HT1080 (cell line): ENCODE data around the gene CDKN1A. TPM values are rescaled to one million over a fixed set of nuclear protein-coding genes. Genes with fewer than 3 reads are reported as not detected.
"Not testable (repeated sequence)": the region's sequence is repeated elsewhere in the genome, so short reads cannot be mapped to it uniquely, and the experiment has no call there.

Experiments used
- DNase-seq: peaks from one replicate; pipeline ENCODE4 v3.0.0-alpha.2; 2015; ENCODE audit warnings: low read depth
- total RNA-seq: library from RNA; depleted of rRNA; stranded (reverse); fragments of >200 nt; shearing (Covaris generic); gene quantifications from 2 replicates; pipeline ENCODE4 v1.2.3, GENCODE V29; 2014

The CDKN1A gene
- total RNA-seq, 1 experiment from 2014 or later, result 200 TPM

DNA sequence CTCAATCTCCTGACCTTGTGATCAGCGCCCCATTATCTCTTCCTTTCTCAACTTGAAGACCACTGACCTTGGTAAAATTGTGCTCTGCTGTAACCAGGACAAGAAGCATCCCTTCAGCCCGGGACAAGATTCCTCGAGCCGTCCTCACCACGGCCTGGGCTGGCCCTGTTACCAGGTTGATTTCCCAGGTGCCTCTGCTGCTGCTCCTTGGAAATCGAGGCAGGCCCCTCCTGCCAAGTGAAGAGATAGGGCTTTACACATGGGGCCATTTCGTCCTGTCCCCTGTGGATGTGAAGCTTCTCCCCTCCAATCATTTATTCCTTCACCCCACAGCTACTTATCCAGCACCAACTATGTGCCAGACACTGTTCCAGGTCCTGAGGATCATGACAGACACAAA, 40.6 kb downstream of the CDKN1A start:
- no peak for DNase-seq

DNA sequence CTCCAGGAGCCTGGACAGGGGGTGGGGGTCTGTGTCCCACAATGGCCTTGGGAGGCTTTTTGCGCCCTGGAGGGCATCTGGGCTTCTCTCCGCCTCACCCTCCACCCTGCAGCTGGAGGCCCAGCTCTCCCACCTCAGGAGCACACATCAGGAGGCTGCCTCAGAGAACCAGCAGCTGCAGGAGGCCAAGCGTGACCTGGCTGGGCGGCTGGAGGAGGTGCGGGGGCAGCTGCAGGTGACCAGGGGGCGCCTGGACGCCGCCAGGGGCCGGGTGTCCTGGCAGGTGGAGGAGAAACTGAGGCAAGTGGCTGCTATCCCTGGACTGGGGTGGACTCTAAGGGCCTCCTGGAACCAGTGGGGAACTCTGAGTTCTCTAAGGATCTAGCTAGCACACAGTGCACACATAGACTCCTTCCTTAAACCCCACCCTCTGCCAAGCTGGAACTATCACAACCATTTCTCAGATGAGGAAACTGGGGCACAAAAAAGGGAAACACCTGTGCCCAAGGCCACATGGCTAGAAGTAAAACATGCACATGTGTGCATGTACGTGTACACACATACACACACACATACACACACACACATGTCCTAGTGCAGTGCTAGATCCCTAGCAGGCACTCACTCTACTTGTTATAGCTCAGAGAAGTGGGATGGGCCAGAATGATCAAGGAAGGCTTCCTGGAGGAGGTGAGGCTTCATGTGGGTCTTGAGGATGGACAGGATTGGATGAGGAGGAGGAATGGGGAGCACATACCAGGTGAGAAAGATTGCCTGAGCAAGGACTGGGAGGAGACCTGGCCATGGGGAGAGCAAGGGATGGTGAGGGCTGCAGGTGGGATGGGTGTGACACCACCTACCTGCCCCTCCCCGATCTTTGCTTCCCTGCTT, 42.0 kb downstream of the CDKN1A start:
- DNase-seq, result no peak

DNA sequence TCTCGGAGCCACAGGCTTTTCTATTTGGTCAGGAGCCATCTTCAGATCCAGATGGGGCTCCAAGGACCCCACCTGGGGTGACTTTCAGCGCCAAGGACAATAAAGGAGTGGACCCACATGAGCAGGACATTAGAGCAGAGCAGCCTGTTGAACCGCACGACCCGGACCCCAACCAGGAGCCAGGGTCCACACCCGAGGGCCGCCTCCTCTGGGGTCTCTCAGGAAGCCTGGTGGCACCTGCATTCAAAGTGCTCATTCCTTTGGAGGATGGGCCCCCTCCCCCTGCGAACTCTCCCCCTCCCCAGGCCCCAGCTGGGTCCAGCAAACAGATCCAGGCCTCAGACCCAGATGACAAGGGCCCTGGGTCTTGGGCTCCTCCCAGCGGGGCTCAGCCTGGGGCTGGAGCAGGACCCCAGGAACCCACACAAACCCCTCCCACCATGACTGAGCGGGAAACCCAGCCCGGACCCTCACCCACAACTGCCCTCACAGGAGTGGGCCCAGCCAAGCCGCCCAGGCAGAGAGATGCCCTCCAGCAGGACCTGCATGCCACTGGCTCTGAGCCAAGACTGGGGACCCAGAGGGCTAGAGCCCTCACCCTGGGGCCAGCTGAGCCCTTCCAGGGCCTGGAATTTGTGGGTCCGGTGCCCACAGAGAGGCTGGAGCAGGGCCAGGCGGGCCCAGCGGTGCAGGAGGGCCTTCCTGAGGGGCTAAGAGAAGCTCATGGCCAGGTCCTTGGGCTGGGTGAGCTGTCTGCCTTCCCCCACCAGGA, 43.0 kb downstream of the CDKN1A start:
- DNase-seq, result no peak

DNA sequence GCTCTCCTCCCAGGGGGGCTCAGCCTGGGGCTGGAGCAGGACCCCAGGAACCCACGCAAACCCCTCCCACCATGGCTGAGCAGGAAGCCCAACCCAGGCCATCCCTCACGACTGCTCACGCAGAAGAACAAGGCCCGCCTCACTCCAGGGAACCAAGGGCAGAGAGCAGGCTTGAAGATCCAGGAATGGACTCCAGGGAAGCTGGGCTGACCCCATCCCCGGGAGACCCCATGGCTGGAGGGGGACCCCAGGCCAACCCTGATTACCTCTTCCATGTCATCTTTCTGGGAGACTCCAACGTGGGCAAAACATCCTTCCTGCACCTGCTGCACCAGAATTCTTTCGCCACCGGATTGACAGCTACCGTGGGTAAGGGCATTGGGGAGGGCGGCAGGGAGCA, 43.9 kb downstream of the CDKN1A start:
- DNase-seq, result no peak

DNA sequence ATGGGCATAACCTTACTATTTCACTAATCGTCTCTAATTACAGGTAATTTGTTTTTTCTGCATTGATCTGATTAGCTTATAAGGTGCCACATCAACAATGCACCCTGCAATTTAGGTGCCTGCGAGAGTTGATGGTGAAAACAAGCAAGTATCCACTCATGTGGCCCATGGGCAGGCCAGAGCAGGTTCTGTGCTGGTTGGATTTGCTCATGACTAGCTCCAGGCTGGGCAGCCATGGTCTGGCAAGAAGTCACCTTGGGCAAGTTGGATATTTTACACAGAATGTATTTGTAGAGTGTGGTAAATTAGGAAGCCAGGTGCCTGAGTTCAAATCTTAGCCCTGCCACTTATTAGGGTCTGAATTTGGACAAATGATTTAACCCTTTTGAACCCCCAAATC, 44.4 kb downstream of the CDKN1A start:
- DNase-seq, result no peak

DNA sequence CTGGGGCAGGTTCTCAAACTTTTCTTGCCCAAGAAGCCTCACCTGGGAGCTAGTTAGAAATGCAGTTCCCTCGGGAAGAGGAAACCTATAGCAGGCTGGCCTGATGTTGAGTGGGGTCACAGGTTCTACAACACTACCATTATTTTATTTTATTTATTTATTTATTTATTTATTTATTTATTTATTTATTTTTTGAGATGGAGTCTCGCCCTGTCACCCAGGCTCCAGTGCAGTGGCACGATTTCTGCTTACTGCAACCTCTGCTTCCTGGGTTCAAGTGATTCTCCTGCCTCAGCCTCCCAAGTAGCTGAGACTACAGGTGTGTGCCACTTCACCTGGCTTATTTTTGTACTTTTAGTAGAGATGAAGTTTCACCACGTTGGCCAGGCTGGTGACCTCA, 45.5 kb downstream of the CDKN1A start:
- DNase-seq, result not testable (repeated sequence)

DNA sequence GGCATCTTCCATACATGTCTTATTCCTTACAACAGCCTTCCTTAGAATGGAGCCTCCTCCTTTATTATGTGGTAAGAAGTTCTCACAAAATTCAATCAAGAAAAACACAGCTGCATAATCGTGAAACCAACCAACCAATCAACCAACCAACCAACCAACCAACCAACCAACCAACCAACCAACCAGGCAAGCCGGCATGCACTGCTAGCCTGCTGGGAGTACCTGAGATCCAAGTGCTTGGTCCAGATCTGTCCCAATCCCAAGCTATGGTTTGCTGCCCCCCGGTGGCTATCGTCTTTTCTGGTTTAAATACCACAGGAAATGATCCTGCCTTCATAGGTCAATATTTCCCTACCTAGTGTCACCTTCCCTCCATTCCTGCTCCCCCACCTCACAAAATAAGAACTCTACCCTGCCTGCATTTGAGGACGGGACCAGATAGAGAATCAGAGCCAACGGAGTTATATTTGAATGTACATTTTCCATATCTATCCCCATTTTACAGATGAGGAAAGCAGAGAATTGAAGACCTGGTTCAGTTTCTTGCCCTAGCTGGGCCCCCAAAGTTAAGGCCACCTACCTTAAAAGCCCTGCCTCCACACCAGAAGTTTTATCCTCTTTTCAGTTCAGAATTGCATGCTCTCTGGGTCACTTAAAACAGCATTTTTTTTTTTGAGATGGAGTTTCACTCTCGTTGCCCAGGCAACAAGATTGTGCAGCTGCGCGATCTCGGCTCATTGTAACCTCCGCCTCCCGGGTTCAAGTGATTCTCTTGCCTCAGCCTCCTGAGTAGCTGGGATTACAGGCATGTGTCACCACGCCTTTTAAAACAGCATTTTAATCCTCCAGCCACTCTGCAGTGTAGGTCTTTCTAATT, 46.2 kb downstream of the CDKN1A start:
- DNase-seq, result peak; percentile 55

DNA sequence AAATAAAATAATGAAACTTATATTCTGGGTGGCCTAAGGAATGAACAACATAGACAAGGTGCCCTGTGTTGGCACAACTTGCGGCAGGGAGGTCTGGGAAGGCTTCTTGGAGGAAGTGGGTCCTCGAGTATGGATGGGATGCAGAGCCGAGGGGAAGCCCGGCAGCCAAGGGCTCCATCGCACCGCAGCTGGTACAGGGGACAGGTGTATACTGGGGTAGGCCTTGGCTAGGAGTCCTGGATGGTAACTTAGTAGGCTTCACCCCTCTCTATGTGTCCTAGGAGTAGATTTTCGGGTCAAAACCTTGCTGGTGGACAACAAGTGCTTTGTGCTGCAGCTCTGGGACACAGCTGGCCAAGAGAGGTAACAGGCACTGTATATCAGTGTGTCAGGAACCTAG, 47.1 kb downstream of the CDKN1A start:
- DNase-seq, result no peak

DNA sequence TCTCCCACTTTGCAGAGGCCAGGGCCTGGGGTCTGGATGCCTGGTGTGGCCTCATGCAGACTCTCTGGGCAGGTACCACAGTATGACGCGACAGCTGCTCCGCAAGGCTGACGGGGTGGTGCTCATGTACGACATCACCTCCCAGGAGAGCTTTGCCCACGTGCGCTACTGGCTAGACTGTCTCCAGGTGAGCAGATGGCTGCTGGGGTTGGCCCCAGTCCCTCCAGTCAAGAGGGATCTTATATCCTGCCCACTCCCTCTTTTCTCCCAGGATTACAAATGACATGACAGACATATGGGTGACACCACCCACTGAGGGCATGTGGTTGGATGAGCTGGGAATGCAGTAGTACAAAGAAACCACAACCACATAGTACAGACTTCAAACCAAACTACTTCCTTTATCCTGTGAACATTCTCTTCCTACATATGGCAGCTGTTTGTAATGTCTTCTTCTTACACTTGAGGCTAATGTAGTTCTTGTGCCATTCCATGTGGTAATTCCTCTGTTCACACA, 49.0 kb downstream of the CDKN1A start:
- DNase-seq, result peak; percentile 68

DNA sequence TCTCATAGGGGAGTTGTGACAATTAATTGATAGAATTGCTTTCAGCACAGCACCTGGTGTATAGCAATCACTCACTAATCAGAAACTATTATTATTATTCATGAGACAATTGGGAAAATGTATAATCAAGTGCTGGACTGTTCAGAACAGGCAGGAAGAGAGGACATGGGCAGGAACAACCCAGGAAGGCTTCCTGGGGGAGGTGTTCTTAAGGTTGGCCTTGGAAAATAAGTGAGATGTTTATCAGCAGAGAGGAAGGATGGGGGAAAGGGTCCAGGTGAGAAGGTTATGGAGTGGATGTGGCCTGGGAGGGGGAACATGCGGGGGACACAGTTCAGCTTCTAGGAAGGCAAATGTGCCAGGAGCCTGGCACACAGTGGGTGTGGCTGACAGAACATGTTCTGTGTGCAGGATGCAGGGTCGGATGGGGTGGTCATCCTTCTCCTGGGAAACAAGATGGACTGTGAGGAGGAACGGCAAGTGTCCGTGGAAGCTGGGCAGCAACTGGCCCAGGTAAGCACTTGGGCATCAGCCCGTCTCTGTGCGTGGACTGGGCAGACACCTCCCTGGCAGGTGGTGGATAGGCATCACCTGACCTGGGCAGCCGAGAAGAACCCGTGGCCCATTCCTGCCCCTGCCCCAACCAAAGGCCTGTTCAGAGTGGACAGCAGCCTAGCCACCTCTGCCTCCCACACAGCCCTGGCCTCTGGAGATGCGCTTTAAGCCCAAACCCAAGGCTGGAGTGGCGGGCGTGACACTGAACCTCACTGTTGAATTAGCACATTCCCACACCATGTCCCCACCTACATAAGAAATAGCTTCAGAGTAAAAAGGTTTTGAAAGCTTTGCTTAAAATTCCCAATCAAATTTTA, 50.0 kb downstream of the CDKN1A start:
- no peak for DNase-seq

DNA sequence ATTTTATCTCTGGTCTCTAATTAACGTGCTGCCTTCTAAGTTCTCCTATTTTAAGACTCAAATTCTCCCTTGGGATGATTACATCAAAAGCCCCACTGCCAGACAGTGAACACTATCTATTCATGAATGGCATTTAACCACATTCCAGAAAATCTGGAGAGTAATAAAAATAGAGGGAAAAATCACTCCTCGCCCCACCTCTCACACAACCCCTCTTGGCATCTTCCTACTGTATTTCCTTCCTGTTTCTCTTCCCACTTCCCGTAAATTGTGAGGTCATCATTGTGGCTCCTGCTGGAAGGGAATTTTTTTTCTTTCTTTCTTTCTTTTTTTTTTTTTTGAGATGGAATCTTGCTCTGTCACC, 50.6 kb downstream of the CDKN1A start:
- DNase-seq, result no peak

DNA sequence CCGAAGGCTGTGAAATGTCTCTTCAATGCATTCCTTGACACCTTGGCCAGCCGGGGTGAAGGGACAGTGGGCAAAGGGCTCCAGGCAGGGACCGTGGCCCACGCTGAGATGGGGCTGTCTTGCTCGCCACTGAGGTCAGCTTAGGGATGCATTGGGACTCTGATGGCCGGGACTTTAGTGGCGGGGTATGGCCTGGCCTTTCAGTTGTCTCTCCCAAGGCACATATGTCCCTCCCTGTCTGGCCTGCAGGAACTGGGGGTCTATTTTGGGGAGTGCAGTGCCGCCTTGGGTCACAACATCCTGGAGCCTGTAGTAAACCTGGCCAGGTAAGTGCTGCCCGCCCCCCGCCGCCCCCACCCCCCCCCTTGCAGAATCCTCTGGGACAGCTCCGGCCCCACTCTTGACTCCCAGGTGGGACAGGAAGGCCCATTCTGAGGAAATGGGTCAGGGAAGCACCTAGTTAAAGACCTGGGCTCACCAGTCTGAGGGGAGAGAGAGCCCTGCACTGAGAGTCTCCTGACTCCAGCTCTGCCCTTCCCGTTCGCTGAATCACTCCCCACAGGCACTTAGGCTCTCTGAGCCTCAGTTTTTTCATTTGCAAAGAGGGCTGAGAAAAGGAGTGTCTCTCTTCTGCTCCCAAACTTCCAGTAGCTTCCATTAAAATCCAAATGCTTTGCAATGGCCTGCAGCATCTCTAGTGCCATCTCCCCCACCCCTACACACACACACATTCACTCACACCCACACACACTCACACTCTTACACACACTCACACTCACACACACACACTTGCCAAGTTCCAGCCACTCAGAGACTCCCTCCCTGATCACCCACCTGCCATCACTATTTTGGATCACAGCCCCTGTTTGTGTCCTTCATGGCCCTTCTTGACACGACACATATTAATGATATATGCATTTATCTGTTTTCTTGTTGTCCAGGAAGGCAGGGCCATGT, 52.2 kb downstream of the CDKN1A start:
- no peak for DNase-seq

DNA sequence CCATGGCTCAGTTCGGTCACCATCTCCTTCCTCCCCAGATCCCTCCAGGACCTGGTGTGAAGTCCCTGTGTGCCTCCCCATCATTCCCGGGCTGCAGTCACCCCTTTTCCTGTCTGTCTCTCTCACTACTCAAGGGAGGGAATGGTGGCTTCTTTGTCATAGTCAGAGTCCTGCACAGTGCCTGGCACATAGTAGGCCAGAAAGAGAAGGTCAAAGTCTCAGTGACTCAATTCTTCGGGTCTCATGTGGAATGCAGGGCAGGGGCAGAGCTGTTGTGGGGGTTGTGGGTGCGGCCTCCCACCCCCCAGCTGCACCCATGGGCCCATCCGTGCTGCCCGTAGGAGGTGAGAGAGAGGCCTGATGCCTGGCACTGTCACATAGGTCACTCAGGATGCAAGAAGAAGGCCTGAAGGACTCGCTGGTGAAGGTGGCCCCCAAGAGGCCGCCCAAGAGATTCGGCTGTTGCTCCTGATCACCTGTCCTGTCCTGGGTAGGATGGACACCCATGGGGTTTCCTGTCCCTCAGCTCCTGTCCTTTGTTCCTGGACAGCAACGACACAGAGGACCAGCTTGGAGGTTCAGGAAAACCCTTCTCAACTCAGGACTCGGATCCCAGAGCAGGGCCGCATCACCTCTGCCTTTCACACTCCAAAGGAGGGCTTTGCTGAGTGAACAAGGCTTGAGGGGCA, 53.3 kb downstream of the CDKN1A start:
- no peak for DNase-seq

DNA sequence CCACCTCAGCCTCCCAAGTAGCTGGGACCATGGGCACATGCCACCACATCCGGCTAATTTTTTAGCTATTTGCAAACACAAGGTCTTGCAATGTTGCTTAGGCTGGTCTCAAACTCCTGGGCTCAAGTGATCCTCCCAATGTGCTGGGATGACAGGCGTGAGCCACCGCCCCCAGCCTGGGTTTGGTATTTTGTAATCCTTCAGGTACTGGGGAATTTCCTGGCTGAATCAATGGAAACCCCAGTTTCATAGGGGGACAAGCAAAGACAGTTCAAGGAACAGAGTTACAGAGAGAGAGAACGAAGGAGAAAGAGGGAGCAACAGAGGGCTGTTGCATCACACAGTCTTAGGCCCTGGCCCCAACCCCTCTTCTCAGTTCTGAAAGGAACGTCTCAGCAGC, 54.8 kb downstream of the CDKN1A start:
- no peak for DNase-seq

DNA sequence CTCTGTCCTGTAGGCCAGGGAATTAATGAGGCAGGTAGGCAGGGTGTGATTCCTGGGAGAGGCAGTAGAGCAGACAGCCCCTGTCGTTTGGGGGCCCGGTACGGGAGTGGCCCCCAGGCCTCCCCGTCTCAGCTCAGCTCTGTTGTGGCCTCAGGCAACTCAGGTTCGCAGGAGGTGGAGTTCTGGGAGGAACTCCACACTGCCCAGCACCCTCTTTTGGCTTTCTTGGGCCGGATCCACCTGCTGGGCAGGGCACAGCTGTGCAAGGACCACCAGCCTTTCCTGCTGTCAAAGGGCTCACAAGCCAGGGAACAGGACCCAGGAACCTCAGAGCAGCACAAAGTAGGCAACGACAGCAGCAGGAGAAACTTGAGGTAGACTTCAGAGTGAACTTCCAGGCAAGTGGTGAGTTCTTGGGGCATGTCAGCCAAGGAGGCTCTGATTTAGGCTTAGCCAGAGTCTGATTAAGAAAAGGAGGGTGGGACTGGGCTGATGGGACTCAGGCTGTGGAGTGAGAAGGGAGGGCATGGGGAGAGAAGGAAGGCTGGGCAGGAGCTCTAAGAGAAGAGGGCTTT, 56.1 kb downstream of the CDKN1A start:
- DNase-seq, result no peak

DNA sequence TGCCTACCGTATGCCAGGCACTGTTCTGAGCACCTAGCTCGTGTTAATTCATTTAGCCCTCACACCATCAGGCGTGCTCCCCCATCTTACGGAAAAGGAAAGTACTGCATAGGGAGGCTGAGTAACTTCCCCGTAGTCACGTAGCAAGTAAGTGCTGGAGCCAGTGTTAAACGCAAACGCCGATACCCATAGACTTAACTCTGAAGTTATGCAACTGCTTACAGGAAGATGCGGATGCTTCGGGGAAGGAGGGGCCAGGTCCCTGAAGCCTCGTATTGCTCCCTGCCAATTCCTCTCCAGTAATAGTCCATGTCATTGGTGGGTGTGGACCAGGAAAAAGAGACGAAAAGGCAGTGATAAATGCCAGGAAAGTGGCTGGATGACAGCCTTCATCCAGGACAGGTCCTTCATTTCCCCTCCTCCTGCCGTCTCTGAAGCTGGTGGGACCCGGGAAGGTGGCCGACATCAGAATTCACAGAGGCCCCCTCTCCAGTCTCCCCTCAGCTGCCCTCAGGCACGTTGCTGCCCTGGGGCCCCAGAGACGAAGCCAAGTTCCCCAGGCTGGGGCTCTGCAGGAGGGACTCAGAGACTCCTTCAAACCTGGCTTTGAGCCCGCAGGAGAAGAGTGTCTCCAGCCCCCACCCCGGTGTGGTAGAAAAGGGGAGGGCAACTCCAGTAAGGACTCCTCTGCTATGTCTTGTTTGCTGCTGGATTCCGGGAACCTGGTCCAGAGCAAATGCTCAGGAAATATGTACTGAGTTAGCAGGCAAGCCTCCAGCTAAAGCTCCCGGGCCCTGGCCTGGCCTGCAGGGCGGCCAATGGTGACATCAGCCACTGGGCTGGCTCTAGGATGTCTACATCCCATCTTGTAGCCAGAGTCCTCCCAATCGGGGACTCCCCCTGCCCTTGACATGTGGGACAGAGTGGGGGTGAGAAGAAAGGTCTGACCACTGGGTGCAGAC, 56.9 kb downstream of the CDKN1A start:
- DNase-seq, result peak; percentile 35
